Measurements from ENCODE around the gene ATP2A1. TPM values are rescaled to one million over a fixed set of nuclear protein-coding genes. Genes with fewer than 3 reads are reported as not detected.
"Not testable (repeated sequence)": the region's sequence is repeated elsewhere in the genome, so short reads cannot be mapped to it uniquely, and the experiment has no call there.

Gene ATP2A1
- total RNA-seq, 2 donors from 2014 or later, result 0.27 to 0.37 TPM

DNA sequence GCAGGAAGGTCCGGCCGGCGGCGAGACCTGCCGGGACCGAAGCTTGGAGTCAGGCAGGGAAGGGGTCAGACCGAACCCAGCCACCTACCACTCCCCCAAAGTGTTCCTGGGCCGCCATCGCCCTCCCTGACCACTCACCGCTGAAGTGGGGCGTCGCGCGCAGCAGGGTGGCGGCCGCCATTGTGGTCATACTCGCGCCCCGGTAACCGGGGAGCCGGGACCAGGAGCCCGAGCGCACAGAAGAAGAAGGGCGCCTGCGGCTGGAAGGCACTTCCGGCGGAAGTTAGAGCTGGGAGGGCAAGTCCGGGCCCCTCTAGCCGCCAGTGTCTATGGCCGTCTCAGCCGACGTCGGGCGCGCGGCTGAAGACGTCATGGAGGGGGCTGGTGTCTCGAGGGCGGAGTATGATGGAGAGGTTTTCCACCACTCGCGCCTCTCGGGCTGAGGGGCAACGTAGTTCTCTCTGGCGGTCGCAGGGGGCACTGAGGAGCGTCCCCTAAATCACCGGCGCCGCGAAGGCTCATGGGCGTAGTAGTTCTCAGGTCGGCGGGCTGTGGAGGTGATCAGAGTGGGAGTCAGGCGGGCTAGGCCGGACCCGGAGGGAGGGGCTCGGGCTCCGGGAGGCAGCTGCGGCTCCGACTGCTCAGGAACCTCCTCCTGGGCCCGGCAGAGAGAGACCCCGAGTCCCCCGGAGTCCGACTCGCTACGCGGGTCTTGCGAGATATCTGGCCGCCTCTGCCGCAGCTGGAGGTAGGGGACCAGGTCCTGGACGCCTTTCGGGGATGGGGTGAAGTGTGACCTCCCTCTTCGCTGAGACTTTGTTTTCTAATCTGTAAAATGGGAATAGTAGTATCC lies 32.0 kb upstream of the ATP2A1 start, which contains the start of gene TUFM:
Gene TUFM, minus strand, starts transcription at position 269 of the 853 bp plus-strand sequence. Its CDS starts 79 bp downstream, at position 190.
- DNase-seq (peak; percentile 98), ATAC-seq (peak; percentile 97 to 98)
- intact Hi-C loops (cut with DNase I), result loop anchor here in 1 of 2 donors (10.0 kb wide), 1 partner anchor 98 kb away; no protein-coding TSS in a partner anchor

DNA sequence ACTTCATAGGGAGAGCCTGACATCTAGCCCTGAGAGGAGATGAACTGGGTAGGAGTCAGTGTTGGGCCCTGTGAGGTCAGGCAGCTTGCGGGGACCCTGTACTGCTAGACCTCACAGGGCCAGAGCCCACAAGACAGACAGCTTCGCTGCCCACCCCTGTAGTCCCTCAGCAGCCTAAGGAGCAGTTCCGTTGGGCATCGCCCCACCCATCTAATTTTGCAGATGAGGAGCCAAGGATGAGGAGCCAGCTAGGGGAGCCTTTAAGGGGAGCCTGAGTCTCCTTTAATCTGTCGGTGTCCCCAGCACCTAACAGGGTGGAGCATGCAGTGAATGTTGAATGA lies 31.4 kb upstream of the ATP2A1 start:
- intact Hi-C loops (cut with DNase I), result loop anchor here in 1 of 2 donors (10.0 kb wide), 1 partner anchor 98 kb away; no protein-coding TSS in a partner anchor
- peak; percentile 12 to 22 for ATAC-seq
- no peak for DNase-seq

DNA sequence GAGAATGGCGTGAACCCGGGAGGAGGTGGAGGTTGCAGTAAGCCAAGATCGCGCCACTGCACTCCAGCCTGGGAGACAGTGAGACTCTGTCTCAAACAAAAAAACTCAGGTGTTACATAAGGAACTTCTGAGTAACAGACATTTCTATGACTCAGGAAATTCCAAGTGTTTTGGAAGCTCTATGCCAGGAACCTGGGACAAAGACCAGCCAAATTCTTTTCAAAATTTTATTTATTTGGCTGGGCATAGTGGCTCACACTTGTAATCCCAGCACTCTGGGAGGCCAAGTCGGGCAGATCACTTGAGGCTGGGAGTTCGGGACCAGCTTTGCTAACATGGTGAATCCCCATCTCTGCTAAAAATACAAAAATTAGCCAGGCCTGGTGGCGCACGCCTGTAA lies 19.9 kb upstream of the ATP2A1 start:
- ATAC-seq, result no peak
- intact Hi-C loops (cut with DNase I), result no loop called here
- DNase-seq, result no peak

DNA sequence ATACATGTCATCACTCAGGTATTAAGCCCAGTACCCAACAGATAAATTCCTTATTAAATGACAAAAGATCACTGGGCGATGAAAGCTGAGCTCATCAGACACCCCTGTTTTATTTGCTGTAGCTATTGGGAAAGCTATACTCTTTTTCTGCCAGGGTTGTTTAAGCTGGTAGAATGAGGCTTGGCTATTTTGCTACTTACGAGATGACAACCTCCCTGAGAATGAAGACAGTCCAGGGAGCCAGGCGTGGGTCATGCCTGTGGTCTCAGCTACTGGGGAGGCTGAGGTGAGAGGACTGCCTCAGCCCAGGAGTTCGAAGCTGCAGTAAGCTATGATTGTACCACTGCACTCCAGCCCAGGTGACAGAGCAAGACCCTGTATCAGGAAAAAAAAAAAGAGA lies 19.0 kb upstream of the ATP2A1 start:
- intact Hi-C loops (cut with DNase I), result no loop called here
- ATAC-seq, result no peak
- no peak for DNase-seq

DNA sequence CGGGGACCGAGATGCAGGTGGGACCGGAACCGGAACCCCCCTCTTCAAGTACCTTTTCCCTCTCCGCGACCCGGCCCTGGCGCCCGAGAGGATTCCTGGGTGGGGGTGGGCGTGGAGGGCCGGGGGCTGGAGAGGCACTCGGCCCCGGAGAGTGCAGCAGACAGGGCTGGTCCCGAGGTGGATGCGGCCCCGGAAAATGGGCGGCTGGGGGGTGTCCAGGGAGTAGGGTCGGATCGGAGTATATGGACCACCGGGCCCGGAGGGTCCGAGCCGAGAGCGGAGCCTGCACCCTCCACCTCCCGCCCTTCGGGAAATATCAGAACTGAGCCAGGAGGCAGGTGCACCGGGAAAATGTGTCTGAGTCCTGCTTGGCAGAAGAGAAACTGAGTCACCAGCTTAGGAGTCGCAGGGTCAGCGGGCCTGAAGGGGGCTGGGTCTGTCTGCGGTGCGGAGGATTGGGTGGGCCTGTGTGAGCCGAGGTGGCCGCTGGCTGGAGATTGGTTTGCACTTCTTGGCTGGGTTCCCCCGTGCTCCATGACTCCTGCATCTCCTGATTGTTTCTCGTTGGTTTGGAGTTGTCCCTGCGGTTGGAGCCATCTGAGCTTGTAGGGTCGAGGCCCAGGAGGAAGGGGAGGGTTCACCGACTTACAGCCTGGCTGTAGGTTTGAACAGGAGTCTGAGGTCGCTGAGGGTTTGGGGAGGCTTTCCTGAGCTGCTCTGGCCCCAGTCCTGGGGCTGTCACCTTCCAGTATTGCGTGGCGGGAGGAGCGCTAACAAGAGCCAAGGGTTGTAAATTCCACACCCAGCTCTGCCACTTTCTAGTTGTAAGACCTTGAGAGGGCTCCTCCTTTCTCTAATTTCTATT lies 14.1 kb upstream of the ATP2A1 start:
- intact Hi-C loops (cut with DNase I), result no loop called here
- ATAC-seq (peak; percentile 1 to 23), DNase-seq (peak; percentile 44)

DNA sequence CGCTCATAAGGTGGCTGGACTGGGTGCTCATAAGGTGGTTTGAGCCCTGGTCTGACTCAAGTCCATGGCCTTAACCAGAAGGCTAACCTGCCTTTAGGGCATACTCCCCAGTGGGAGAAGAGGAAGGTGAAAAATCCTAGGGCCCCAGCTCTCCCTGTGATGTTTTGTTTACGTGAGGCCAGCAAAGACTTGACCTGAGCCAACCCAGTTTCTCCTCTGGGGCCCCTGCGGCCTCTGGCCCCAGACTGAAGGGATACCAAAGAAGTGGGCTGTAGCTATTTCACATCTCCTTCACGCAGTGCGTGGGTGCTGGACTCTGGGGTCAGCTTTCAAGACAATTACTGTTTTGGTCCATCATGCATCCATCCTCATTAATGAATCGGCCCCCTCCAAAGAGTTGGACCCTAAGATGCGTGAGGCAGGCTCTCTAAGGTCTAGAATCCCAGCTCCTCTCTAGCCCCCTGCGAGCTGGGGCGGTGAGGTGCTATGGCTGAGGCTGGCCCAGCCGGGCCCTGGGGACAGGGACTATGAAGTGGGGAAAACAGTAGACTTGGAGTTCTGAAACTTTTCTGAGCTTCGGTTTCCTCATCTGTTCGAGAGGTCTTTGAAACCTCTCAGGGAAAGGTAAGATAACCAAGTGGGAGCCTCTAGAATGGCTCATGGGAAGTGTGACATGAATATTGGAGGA lies 13.1 kb upstream of the ATP2A1 start:
- intact Hi-C loops (cut with DNase I), result no loop called here
- no peak for DNase-seq
- ATAC-seq, result no peak

DNA sequence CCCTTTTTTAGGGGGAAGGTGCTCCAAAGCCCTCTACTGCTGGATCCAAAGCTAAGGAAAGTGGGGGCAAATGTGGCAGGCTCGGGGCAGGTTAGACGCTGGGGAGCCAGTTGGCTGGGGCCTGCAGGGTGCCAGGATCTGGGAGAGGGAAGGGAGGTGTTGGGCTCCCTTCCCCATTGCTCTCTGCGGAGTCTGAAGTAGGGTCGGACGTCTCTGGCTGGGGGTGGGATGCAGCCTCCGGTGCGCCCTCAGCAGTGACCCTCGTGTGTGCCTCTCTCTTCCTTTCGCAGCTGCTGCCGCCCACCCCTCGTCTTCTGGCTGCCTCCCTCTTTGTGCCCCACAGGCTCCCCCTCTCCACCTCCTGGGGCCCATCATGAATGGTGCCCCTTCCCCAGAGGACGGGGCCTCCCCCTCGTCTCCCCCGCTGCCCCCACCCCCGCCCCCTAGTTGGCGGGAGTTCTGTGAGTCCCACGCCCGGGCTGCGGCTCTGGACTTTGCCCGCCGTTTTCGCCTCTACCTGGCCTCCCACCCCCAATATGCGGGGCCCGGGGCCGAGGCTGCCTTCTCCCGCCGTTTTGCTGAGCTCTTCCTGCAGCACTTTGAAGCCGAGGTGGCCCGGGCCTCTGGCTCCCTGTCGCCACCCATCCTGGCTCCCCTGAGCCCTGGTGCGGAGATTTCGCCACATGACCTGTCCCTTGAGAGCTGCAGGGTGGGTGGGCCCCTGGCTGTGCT lies 12.4 kb upstream of the ATP2A1 start:
- DNase-seq (no peak), ATAC-seq (no peak)
- intact Hi-C loops (cut with DNase I), result no loop called here

DNA sequence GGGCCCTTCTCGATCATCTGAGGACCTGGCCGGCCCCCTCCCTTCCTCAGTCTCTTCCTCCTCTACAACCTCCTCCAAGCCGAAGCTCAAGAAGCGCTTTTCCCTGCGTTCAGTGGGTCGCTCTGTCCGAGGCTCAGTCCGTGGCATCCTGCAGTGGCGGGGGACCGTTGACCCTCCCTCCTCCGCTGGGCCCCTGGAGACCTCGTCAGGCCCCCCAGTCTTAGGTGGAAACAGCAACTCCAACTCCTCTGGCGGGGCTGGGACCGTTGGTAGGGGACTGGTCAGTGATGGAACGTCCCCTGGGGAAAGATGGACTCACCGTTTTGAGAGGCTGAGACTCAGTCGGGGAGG lies 11.9 kb upstream of the ATP2A1 start:
- ATAC-seq (no peak), DNase-seq (no peak)
- intact Hi-C loops (cut with DNase I), result no loop called here

DNA sequence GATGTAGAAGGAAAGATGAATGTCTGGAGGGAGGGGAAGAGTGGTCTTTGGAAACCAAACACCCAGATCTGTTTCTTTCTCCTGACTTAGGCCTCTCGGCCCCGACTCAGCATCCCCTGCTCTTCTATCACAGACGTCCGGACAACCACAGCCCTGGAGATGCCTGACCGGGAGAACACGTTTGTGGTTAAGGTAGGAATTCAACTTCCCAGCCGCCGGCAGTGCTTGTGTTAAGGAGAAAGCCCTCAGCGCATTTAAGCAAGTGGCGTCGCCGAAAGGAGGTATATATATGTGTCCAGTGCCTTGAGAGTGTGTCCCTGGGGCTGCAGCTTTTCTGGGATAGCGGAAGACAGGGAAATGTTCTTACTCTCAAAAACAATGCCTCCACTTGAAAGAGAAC lies 11.0 kb upstream of the ATP2A1 start:
- DNase-seq (no peak), ATAC-seq (no peak)
- intact Hi-C loops (cut with DNase I), result no loop called here

DNA sequence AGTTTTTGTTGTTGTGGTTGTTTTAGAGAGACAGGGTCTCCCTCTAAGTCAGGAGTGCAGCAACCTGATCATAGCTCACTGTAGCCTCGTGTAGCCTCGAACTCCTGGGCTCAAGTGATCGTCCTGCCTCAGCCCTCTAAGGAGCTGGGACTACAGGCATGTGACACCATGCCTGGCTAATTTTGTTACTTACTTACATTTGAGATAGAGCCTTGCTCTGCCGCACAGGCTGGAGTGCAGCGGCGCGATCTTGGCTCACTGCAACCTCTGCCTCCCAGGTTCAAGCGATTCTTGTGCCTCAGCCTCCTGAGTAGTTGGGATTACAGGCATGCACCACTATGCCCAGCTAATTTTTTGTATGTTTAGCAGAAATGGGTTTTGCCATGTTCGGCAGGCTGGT lies 10.6 kb upstream of the ATP2A1 start:
- intact Hi-C loops (cut with DNase I); DNase-seq; ATAC-seq: not testable (repeated sequence)

DNA sequence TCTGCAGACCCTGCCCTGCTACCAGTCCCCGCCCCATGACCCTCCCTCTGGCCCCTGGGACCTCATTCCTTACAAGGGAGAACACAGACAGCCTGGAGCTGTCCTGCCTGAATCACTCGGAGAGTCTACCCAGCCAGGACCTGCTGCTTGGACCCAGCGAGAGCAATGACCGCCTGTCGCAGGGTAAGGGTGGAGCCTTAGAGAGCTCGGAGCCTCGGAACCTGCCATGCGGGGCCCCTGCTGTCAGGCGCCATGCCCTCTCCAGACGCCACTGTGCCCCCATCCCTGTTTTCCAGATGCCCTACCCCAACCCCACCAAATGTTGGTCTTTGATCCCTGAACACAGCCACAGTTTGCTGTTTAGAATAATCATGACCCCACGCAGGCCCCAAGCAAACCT lies 9.1 kb upstream of the ATP2A1 start:
- DNase-seq (no peak), ATAC-seq (no peak)
- intact Hi-C loops (cut with DNase I), result no loop called here

DNA sequence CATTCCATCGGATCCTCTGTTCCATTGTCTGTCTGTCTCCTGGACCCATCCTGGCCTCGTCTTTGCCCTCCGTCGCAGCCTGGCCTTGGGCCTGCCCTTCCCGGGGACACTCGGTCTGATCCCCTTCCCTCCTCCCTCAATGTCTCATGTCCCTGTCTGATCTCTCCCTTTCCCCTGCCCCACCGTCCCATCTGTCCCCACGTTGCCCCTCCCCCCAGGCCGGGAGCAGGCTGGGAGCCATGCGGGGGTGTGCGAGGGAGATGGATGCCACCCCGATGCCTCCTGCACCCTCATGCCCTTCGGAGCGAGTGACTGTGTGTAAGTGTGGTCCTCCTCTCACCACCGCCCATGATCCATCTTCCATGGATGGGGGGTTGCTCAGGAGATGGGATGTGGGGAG lies 5.3 kb upstream of the ATP2A1 start:
- ATAC-seq, result no peak
- intact Hi-C loops (cut with DNase I), result no loop called here
- DNase-seq, result no peak

DNA sequence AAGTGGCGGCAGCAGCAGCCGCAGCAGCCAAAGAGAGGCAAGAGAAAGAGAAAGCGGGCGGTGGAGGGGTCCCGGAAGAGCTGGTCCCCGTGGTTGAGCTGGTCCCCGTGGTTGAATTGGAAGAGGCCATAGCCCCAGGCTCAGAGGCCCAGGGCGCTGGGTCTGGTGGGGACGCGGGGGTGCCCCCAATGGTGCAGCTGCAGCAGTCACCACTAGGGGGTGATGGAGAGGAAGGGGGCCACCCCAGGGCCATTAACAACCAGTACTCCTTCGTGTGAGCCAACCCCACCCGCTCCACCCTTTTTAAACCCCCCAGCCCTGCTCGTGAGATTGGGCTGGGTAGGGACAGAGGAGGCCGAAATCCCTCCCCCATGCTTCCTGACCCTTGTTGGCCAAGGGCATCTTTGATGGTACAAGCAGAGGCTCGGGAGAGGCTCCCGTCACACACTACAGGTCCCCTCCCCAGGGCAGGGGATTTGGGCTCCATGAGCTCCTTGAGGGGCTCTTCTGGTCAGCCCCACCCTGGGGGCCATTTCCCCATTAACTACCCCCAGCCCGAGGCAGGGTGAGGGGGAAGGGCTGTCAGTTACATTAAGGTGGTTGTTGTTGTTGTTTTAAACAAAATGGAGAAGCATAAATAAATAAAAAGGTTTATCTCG lies 4.6 kb upstream of the ATP2A1 start:
- intact Hi-C loops (cut with DNase I), result no loop called here
- DNase-seq, result no peak

DNA sequence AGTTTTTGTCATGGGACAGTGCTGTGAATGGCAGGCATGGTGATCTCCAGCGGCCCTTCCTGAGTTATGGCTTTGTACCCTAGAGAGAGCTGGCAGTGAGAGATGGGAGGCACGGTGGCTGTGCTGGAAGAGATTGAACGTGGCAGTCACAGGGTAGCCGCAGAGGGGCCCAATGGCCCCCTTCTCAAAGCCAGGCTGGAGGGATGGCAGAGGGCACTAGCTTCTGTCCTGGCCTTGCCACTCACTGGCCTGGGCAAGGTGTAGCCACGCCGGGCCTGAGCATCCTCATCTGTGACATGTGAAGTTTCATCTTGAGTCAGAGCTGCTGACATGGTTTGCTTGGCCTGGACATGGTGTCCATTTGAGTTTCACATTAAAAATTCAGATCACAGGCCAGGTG lies 3.9 kb upstream of the ATP2A1 start:
- DNase-seq, result no peak
- no peak for ATAC-seq
- intact Hi-C loops (cut with DNase I), result no loop called here

More for the DNA sequence above, 4.6 kb upstream of the ATP2A1 start:
- peak in 1 of 2 donors; percentile 13 for ATAC-seq

DNA sequence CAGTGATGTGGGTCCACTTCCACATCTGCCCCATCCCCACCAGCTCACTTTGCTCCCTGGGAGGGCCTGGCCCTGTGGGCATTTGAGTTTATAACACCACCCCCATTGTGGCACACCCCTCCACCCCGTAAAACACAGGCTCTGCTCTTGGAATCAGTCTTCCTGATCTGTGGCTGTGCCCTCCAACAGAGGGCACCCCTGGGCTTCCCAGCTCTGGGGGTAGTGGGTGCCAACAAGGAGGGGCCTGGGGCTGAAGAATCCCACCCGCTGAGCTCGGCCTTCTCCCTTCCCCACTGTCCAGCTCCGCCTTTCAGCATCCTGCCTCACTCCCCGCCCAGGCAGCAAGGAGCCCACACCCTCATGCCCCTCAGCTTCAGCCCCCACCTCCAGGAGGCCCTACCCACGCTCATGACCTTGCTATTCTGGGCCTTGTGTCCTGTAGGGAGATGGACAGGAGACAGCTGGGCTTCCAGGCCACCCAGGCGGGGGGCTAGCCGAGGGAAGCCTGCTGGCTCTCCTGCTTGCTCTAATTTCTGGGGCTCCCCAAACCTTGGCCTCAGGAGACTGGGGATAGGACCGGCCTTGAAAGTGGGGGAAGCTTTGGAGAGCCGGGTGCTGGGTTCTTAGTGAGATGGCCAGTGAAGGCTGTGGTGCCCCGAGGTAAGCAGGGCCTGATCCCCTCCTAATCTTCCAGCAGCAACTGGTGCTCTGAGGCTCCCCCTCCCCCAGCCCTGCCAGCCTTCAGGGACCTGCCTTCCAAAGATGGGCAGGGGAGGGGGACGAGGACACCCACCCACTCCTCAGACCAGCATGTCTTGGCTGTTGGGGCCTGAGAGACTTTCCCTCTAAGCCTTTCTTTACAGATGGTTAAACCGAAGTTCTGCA lies 2.9 kb upstream of the ATP2A1 start:
- intact Hi-C loops (cut with DNase I), result no loop called here
- ATAC-seq (no peak), DNase-seq (no peak)

DNA sequence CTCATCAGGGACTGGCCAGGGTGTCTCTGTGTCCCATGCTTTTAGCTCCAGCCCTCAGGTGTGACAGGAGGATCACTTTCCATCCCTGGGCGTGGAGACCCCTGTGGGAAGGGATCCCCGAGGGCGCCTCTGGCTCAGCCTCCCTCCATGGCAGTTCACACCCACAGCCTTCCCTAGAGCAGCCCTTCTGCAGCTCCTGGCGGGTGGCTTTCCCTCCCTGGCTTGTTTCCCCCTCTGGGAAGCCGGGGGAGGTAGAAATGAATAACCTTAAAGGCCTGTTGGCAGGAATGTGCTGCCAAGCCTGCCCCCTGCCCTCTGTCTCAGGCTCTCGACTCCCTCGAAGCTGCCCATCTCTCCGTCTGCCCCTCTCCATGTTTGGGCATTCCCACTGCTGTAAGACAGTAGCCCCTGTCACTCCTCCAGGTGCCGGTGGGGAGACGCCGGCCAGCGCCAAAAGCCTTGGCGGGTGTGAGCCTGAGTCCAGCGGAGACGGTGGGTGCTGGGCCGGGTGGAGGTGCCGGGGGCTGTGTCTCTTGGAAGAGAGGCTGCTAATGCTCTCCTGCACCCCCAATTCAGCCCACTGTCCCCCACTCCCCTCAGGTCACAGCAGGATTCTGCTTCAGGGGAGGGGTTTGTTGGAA lies 2.1 kb upstream of the ATP2A1 start:
- DNase-seq, result no peak
- intact Hi-C loops (cut with DNase I), result no loop called here
- no peak for ATAC-seq

DNA sequence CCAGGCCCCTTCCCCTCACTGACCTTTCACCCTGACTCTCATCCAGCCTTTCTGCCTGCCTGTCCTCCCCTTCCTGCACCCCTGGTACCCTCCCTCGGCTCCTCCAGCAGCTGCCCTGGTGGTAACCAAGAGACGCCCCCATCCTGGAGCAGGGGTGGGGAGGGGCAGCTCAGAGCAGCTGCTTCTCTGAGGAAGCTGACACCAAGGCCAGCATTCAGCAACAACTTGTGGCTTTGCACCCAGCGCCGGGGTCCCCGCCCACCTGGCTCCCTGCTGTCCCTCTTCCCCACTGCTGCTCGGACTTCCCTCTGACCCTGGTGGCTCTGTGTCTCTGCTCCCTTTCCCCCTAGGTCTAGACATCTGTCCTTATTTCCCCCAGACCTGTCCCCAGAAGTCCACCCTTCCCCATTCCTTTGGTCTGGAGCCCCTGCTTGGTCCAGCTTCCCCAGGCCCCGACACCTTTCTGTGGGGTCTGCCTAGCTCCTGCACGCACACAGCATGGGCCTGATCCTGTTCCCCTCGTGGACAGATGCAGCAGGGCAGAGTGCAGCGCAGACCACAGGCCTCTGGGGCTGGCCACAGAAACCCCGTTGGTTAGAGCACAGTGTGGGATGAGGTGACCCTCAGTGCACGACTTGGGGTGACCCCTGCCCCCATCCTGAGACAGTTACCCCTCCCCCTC lies 1.2 kb upstream of the ATP2A1 start:
- DNase-seq (no peak), ATAC-seq (no peak)
- intact Hi-C loops (cut with DNase I), result no loop called here

All from left cardiac atrium (tissue), 4 donors.